ENCODE results near the gene HMCN2.

- no peak for TF ChIP-seq CTCF (IDR thresholded peaks at IDR 0.05; ENCODE audit: low read length)
- no peak for TF ChIP-seq EZH2 (optimal IDR thresholded peaks at IDR 0.05; ENCODE audit: low read depth, low read length)
Measured at GRCh38 chr9:130473566-130473965, 208.0 kb downstream of the HMCN2 start.
